CD14-positive monocyte (primary cell): ENCODE results near the gene SIPA1L3. TPM values are rescaled to one million over a fixed set of nuclear protein-coding genes. Genes with fewer than 3 reads are reported as not detected.

Experiments used
- DNase-seq, 3 donors: peaks; one replicate each; pipeline ENCODE4 v3.0.0-alpha.2; 2011 to 2022
- H2AFZ ChIP-seq: 2 replicates; pipeline ENCODE4 v1.6.0; 2012; ENCODE audit warnings: mild to moderate bottlenecking, low read depth, low read length, inconsistent platforms; ENCODE audit not compliant: insufficient read depth, poor library complexity, severe bottlenecking
- H3K27ac ChIP-seq, 2 donors: 1 replicate in 1 of 2; 2 replicates in 1 of 2; pipeline ENCODE4 v1.5.1; 2012 to 2013; ENCODE audit warnings: low read length in 2 of 2, control low read depth in 1 of 2, inconsistent platforms in 1 of 2, low read depth in 1 of 2, mild to moderate bottlenecking in 1 of 2
- H3K27me3 ChIP-seq, 2 donors: one replicate each; pipeline versions ENCODE4 v1.6.0 to v1.6.1; 2011 to 2013; ENCODE audit warnings: low read length in 2 of 2; ENCODE audit not compliant: control insufficient read depth in 2 of 2, insufficient read depth in 2 of 2
- H3K36me3 ChIP-seq, 2 donors: replicated peaks in 1 of 2; 1 replicate in 1 of 2; 2 replicates in 1 of 2; pipeline versions ENCODE4 v1.5.1 to v1.6.1; 2012 to 2013; ENCODE audit warnings: low read length in 2 of 2, control low read depth in 1 of 2, inconsistent platforms in 1 of 2, mild to moderate bottlenecking in 1 of 2; ENCODE audit not compliant: insufficient read depth in 2 of 2, control insufficient read depth in 1 of 2
- H3K4me1 ChIP-seq, 2 donors: 1 replicate in 1 of 2; 2 replicates in 1 of 2; pipeline versions ENCODE4 v1.5.1 to v1.6.1; 2012 to 2013; ENCODE audit warnings: low read length in 2 of 2, control low read depth in 1 of 2, inconsistent platforms in 1 of 2, mild to moderate bottlenecking in 1 of 2, moderate library complexity in 1 of 2; ENCODE audit not compliant: insufficient read depth in 2 of 2, control insufficient read depth in 1 of 2
- H3K4me2 ChIP-seq: replicated peaks from 2 replicates; pipeline ENCODE3; 2012; ENCODE audit warnings: low read length, moderate library complexity, mild to moderate bottlenecking; ENCODE audit not compliant: poor library complexity, severe bottlenecking; ENCODE audit errors: extremely low read depth
- H3K4me3 ChIP-seq, 3 experiments: fragments of 200-600 bp in 1 of 3; sonication (generic) in 1 of 3; replicated peaks in 1 of 3; 1 replicate in 2 of 3; 2 replicates in 1 of 3; pipeline ENCODE4 v1.5.1; 2011 to 2013; ENCODE audit warnings: low read length in 3 of 3, mild to moderate bottlenecking in 3 of 3, control low read depth in 2 of 3, low read depth in 2 of 3, inconsistent platforms in 1 of 3, moderate library complexity in 1 of 3
- H3K79me2 ChIP-seq: 2 replicates; pipeline ENCODE4 v1.6.0; 2012; ENCODE audit warnings: mild to moderate bottlenecking, control low read depth, inconsistent platforms, low read length, moderate library complexity; ENCODE audit not compliant: insufficient read depth
- H3K9ac ChIP-seq: 2 replicates; pipeline ENCODE4 v1.6.0; 2017; ENCODE audit warnings: low read length, mild to moderate bottlenecking; ENCODE audit not compliant: insufficient read depth, poor library complexity, severe bottlenecking
- H3K9me3 ChIP-seq, 2 donors: replicated peaks in 1 of 2; 1 replicate in 1 of 2; 2 replicates in 1 of 2; pipeline versions ENCODE4 v1.5.1 to v1.6.1; 2012 to 2013; ENCODE audit warnings: low read length in 2 of 2, control low read depth in 1 of 2; ENCODE audit not compliant: control insufficient read depth in 1 of 2, insufficient read depth in 1 of 2
- H4K20me1 ChIP-seq: 2 replicates; pipeline ENCODE4 v1.6.0; 2012; ENCODE audit warnings: mild to moderate bottlenecking, low read length, control low read depth, moderate library complexity; ENCODE audit not compliant: insufficient read depth
- H3K27ac Mint-ChIP-seq, 7 donors: one replicate each; pipeline ENCODE4 v1.8.0; 2020; ENCODE audit warnings: mild to moderate bottlenecking in 7 of 7, mixed read lengths in 7 of 7, moderate library complexity in 6 of 7, inconsistent platforms in 2 of 7
- H3K27me3 Mint-ChIP-seq, 3 donors: one replicate each; pipeline ENCODE4 v1.8.0; 2021 to 2022; ENCODE audit warnings: low read depth in 3 of 3, mild to moderate bottlenecking in 3 of 3, mixed read lengths in 3 of 3, moderate library complexity in 3 of 3, inconsistent platforms in 1 of 3
- H3K36me3 Mint-ChIP-seq, 2 donors: one replicate each; pipeline ENCODE4 v1.8.0; 2020; ENCODE audit warnings: mixed read lengths in 2 of 2, inconsistent platforms in 1 of 2, mild to moderate bottlenecking in 1 of 2
- H3K4me1 Mint-ChIP-seq: one replicate; pipeline ENCODE4 v1.8.0; 2020; ENCODE audit warnings: mild to moderate bottlenecking, mixed read lengths
- H3K4me3 Mint-ChIP-seq, 2 donors: one replicate each; pipeline ENCODE4 v1.8.0; 2020; ENCODE audit warnings: mild to moderate bottlenecking in 2 of 2, mixed read lengths in 2 of 2, moderate library complexity in 1 of 2
- H3K9me3 Mint-ChIP-seq, 7 donors: one replicate each; pipeline ENCODE4 v1.8.0; 2020 to 2022; ENCODE audit warnings: mixed read lengths in 7 of 7, mild to moderate bottlenecking in 6 of 7, moderate library complexity in 6 of 7, inconsistent platforms in 2 of 7
- WGBS: methylation state at CpG from one replicate; pipeline ENCODE4 v1.1.5; 2013; ENCODE audit warnings: missing lambda C conversion rate; ENCODE audit not compliant: insufficient coverage; 5-methylcytosine and 5-hydroxymethylcytosine counted together
- intact Hi-C, 2 donors: fragments of 100-400 bp; cut with micrococcal nuclease; formaldehyde crosslinking; loops; one replicate each; pipeline versions ENCODE4 v1.15.0 to v1.15.1; 2023
- polyA plus RNA-seq, 3 donors: library from polyadenylated mRNA; depleted of rRNA in 1 of 3; unstranded in 2 of 3; stranded (reverse) in 1 of 3; fragments of 300-500 nt in 2 of 3; fragments of >200 nt in 1 of 3; fragmentation: Illumina TruSeq in 2 of 3; gene quantifications; 1 replicate in 2 of 3; 2 replicates in 1 of 3; pipeline ENCODE4 v1.2.3, GENCODE V29; 2012 to 2021
- TF ChIP-seq, protein P1 (sequence below): fragments of 200-600 bp; IDR thresholded peaks from one replicate; pipeline ENCODE4 v1.8.0; 2022; ENCODE audit warnings: antibody characterized with exemption, mild to moderate bottlenecking

Gene SIPA1L3
- polyA plus RNA-seq, 3 donors: 0.55 to 4.5 (median 0.99) TPM

- peaks cover 22 to 23% of the 10 kb centered on the region in 2 donors for H3K4me1 ChIP-seq
- no peak overlapping the region for H3K9ac ChIP-seq
- no peak overlapping the region for H3K4me2 ChIP-seq
- H3K4me1 Mint-ChIP-seq: peaks cover 7% of the 10 kb centered on the region
- intact Hi-C loops: no loop called here
- no peaks in the 10 kb centered on the region for H3K79me2 ChIP-seq
- no peaks in the 10 kb centered on the region for H3K36me3 ChIP-seq
- H3K36me3 Mint-ChIP-seq: peaks cover 0 to 8% of the 10 kb centered on the region in 2 donors
- DNase-seq: no peak
- H3K4me3 Mint-ChIP-seq: no peak overlapping the region
- no peak overlapping the region for H3K27ac ChIP-seq
- TF ChIP-seq, protein P1, sequence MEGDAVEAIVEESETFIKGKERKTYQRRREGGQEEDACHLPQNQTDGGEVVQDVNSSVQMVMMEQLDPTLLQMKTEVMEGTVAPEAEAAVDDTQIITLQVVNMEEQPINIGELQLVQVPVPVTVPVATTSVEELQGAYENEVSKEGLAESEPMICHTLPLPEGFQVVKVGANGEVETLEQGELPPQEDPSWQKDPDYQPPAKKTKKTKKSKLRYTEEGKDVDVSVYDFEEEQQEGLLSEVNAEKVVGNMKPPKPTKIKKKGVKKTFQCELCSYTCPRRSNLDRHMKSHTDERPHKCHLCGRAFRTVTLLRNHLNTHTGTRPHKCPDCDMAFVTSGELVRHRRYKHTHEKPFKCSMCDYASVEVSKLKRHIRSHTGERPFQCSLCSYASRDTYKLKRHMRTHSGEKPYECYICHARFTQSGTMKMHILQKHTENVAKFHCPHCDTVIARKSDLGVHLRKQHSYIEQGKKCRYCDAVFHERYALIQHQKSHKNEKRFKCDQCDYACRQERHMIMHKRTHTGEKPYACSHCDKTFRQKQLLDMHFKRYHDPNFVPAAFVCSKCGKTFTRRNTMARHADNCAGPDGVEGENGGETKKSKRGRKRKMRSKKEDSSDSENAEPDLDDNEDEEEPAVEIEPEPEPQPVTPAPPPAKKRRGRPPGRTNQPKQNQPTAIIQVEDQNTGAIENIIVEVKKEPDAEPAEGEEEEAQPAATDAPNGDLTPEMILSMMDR: no peak
- H3K4me3 ChIP-seq: no peak overlapping the region
- no peaks in the 10 kb centered on the region for H3K27me3 ChIP-seq
- H4K20me1 ChIP-seq: peaks cover 17% of the 10 kb centered on the region
- H3K27ac Mint-ChIP-seq: peak overlapping the region in 2 of 7 donors; percentile 10 to 55
- 65% methylated on average over 15 of the region's 20 CpGs for WGBS
- no peaks in the 10 kb centered on the region for H3K9me3 ChIP-seq
- H3K27me3 Mint-ChIP-seq: peaks cover 0 to 6% (median 3%) of the 10 kb centered on the region in 3 donors
- H3K9me3 Mint-ChIP-seq: no peaks in the 10 kb centered on the region
- H2AFZ ChIP-seq: no peak overlapping the region
These were observed 99.5 kb downstream of the SIPA1L3 start for GRCh38 chr19:38006361-38007045.

- Histone ChIP-seq H3K36me3 (no peaks in the 10 kb centered on the region), H3K4me2 (no peak overlapping the region), H3K27ac (no peak overlapping the region), H3K4me3 (no peak overlapping the region), H2AFZ (no peak overlapping the region), H3K9ac (no peak overlapping the region), H3K79me2 (no peaks in the 10 kb centered on the region), H3K27me3 (no peaks in the 10 kb centered on the region), H3K9me3 (no peaks in the 10 kb centered on the region), H4K20me1 (peaks cover 23% of the 10 kb centered on the region), H3K4me1 (peaks cover 3% of the 10 kb centered on the region in 2 donors)
- Mint-ChIP-seq H3K27ac (peak overlapping the region in 1 of 7 donors; percentile 21), H3K4me3 (no peak overlapping the region), H3K36me3 (peaks cover 4 to 11% of the 10 kb centered on the region in 2 donors), H3K9me3 (no peaks in the 10 kb centered on the region), H3K4me1 (peaks cover 7% of the 10 kb centered on the region), H3K27me3 (peaks cover 0 to 6% (median 3%) of the 10 kb centered on the region in 3 donors)
- 94% methylated on average over 5 of the region's 9 CpGs for WGBS
- no peak for DNase-seq
- TF ChIP-seq, protein P1: no peak
- intact Hi-C loops: no loop called here
These were observed 102.7 kb downstream of the SIPA1L3 start for GRCh38 chr19:38009650-38010242.
